GM19328 (cell line): ENCODE measurements around the gene PCDHGA4.
"Not testable (repeated sequence)": the region's sequence is repeated elsewhere in the genome, so short reads cannot be mapped to it uniquely, and the experiment has no call there.

Experiments used
- ATAC-seq: cut with Tn5 transposase; IDR thresholded peaks from one replicate; pipeline ENCODE4 v1.9.1; 2021; ENCODE audit warnings: mild to moderate bottlenecking, moderate library complexity; ENCODE audit not compliant: unreplicated experiment

The PCDHGA4 gene

DNA sequence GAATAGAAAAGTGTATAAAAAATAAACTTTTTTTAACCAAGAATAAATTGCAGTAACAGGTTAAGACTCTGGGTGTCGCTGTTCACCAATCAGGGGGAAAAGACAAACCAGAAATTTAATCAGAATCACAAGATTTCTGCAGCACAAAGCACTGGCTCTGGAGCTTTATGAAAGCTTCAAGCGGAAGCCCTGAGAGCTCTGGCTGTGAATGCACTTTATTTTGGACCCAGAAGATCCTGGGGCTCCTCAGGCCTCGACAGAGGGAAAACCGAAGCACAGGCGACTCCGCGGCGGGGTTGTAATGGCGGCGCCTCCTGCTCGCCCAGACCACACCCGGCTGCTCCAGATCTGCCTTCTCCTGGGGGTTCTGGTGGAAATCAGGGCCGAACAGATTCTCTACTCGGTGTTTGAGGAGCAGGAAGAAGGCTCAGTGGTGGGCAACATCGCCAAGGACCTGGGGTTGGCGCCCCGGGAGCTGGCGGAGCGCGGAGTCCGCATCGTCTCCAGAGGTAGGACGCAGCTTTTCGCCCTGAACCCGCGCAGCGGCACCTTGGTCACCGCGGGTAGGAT, at the start of gene PCDHGA4:
PCDHGA4 (plus strand) TSS at position 122 of the 570 bp plus-strand sequence; CDS start at position 209, 87 bp downstream.
- no peak for ATAC-seq

DNA sequence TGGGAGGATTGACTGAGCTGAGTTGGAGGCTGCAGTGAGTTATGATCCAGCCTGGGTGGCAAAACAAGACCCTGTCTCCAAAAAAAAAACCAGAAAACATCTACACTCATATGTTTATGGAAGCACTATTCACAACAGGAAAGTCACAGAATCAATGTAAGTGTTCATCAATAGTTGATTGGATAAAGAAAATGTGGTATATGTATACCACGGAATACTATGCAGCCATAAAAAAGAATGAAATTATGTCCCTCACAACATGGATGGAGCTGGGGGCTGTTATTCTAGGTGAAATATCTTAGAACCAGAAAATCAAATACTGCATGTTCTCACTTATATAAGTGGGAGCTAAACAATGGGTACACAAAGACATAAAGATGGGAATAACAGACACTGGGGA, 48.2 kb upstream of the PCDHGA4 start:
- no peak for ATAC-seq

DNA sequence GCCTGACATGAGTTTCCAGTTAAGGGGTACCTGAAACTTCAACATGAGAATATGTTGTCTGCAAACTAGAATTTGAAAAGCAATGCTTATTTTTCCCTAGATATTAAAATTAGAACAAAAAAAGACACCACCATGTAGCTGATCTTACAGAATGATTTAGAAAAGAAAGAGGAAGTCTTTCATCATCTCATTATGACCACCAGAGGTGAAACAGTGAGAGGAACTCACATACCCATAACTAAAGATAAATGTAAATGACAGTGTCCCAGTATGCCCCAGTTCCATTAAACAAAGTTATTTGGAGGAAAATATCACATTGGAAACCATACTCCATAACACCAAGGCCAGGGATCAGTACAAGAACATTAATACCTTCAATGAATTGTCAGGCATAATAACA, 41.1 kb upstream of the PCDHGA4 start:
- no peak for ATAC-seq

GRCh38 chr5:141316963-141317362, 37.9 kb upstream of the PCDHGA4 start:
- ATAC-seq: not testable (repeated sequence)

GRCh38 chr5:141319202-141319601, 35.6 kb upstream of the PCDHGA4 start:
- no peak for ATAC-seq

- no peak for ATAC-seq
These were observed 35.1 kb upstream of the PCDHGA4 start for GRCh38 chr5:141319699-141320098.

- peak; percentile 96 for ATAC-seq
These were observed 34.3 kb upstream of the PCDHGA4 start, which contains the start of gene TAF7 for GRCh38 chr5:141320225-141321169. TAF7 (minus strand) TSS chr5:141320784; CDS start chr5:141320044, 740 bp downstream.

DNA sequence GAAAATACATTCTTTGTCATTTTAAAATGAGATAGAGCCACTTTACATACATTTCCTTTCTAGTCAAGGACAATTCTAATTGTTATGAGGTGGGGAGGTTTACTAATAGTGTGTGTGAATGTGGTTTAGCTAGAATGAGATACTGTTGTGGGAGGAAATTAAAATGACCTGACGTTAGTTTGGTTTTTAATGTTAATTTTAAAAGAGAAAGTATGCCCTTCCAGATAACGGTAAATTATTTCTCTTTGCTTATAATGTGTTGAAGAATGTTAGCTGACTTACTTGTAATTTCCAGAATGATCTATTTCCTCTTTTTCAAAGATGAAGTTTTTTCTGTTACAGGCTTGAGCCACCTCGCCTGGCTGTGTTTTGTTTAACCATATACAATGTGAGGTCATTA, 32.6 kb upstream of the PCDHGA4 start:
- ATAC-seq: no peak

DNA sequence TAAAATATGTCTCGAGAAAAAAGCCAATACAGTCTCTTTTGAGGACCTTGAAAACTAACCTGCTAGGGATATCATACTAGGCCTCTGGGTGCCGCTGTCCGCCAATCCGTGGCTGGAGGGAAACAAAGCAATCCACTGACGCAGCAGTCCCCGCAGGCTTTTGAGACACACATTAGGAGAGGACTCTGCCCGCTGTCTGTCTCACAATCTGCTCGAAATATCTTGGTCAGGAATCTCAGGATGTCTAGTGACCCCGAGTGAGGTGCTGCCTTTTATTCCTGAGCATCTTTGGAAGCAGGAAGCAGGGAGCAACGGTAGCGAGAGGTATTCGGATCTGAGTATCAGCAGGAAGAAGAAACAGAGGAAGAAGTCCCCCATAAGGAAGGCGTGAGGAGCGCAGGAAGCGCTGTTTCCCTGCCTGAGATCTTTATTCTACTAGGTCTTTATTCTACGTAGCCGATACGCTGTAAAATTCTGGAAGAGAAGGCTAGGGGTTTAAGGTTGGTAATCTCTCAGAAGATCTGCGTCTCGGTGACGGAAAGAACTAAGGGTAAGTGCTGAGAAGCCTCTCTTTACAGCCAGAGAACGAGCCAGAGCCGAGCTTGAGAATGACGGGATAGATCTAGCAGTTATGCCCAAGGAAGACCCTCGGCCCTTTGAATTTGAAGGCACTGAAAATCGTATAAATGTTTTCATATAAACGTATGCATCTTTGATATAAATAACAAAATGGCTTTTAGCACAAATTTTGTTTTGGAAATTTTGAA, 28.6 kb upstream of the PCDHGA4 start:
- peak; percentile 84 for ATAC-seq

- no peak for ATAC-seq
These were observed 26.6 kb upstream of the PCDHGA4 start for GRCh38 chr5:141328231-141328630.

DNA sequence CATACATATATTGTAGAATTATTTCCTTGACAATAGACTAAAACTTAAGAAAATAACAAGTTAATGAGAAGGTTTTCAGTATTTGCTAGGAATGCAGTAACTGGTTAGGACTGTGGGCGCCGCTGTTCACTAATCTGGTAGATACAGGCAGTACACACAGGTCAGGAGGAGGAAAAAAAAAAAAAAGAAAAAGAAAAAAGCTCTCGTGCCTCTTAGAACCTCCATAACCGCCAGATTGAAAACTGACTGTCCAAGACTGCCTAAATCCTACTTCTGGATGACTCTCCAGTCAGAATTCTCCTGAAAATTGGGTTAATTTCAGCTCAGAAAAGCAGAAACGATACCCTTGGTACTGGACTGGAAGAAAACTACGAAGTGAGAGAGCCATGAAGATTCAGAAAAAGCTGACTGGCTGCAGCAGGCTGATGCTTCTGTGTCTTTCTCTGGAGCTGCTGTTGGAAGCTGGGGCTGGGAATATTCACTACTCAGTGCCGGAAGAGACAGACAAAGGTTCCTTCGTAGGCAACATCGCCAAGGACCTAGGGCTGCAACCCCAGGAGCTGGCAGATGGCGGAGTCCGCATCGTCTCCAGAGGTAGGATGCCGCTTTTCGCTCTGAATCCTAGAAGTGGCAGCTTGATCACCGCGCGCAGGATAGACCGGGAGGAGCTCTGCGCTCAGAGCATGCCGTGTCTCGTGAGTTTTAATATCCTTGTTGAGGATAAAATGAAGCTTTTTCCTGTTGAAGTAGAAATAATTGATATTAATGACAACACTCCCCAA, 24.3 kb upstream of the PCDHGA4 start, which contains the start of gene PCDHGA1:
PCDHGA1 (plus strand) TSS at position 216 of the 782 bp plus-strand sequence.
- no peak for ATAC-seq

DNA sequence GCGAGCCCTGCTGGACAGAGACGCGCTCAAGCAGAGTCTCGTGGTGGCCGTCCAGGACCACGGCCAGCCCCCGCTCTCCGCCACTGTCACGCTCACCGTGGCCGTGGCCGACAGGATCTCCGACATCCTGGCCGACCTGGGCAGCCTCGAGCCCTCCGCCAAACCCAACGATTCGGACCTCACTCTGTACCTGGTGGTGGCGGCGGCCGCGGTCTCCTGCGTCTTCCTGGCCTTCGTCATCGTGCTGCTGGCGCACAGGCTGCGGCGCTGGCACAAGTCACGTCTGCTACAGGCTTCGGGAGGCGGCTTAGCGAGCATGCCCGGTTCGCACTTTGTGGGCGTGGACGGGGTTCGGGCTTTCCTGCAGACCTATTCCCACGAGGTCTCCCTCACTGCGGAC, 22.2 kb upstream of the PCDHGA4 start:
- ATAC-seq: not testable (repeated sequence)

GRCh38 chr5:141338538-141339306, 16.1 kb upstream of the PCDHGA4 start, which contains the start of gene PCDHGA2:
PCDHGA2 (plus strand) TSS chr5:141338760.
- no peak for ATAC-seq

DNA sequence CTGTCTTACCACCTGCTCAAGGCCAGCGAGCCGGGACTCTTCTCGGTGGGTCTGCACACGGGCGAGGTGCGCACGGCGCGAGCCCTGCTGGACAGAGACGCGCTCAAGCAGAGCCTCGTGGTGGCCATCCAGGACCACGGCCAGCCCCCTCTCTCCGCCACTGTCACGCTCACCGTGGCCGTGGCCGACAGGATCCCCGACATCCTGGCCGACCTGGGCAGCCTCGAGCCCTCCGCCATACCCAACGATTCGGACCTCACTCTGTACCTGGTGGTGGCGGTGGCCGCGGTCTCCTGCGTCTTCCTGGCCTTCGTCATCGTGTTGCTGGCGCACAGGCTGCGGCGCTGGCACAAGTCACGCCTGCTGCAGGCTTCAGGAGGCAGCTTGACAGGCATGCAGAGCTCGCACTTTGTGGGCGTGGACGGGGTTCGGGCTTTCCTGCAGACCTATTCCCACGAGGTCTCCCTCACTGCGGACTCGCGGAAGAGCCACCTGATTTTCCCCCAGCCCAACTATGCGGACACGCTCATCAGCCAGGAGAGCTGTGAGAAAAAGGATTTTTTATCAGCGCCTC, 14.0 kb upstream of the PCDHGA4 start:
- ATAC-seq: not testable (repeated sequence)

DNA sequence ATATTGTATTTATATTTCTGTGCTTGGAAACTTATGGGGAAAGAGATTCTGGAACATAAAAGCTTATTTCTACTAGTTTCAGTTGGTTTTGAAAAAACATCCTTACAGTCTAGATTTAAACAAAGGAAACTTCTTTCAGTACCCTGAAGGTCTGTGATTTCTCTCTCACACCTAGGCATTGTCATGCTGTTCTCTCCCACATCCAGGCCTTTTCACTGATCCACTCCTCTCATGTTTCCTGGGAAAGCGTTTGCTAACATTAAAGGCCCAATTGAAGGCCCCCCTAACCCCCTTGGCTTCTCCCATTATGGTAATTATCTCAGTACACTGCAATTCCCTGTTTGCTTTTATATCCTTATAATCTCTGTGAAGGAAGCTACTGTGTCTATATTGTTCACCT, 12.0 kb upstream of the PCDHGA4 start:
- ATAC-seq: no peak

DNA sequence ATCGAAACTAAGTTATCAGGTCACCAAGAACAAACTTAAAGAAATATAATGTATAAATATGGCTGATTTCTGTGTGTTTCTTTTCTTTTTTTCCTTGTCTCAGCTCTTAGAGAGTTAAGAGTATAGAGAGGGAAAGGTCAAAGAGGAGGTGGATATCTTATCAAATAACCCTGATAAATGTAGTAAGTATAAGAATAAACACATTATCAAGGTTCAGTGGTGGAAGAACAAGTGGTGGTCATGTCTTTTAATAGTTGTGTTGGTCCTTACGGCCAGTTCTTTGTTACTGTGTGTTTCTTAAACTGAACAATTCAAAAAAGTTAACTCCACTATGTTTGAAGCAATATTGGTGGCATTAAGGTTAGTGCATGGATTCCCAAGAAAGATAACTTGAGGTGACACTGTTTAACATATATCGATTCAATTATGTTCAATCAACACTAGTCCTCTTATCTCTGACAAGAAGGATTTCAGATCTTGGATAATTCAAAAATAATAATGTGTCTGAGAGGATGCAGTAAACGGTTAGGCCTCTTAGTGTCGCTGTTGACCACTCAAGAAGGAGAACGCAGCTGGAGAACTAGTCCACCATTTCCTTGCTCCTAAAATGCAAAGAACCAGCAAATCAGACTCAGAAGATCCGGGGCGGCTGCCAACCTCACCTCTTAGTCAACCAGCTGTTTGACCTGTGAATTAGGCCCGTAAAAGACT, 11.4 kb upstream of the PCDHGA4 start, which contains the start of gene PCDHGA3:
PCDHGA3 (plus strand) TSS at position 588 of the 711 bp plus-strand sequence. CDS start 205 bp downstream, outside the sequence.
- ATAC-seq: no peak

- no peak for ATAC-seq
These were observed 10.8 kb upstream of the PCDHGA4 start for GRCh38 chr5:141343953-141344463.

DNA sequence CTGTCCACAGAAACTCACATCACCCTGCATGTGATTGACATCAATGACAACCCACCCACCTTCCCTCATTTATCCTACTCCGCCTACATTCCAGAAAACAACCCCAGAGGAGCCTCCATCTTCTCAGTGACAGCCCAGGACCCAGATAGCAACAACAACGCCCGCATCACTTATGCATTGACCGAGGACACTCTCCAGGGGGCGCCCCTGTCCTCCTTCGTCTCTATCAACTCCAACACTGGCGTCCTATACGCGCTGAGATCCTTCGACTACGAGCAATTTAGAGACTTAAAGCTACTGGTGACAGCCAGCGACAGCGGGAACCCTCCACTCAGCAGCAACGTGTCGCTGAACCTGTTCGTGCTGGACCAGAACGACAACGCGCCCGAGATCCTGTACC, 9.5 kb upstream of the PCDHGA4 start:
- no peak for ATAC-seq
